ENCODE measurements around the gene WWTR1. TPM values are rescaled to one million over a fixed set of nuclear protein-coding genes. Genes with fewer than 3 reads are reported as not detected.

The WWTR1 gene
- total RNA-seq, 1 donor from 2014 or later = 42.1 TPM

DNA sequence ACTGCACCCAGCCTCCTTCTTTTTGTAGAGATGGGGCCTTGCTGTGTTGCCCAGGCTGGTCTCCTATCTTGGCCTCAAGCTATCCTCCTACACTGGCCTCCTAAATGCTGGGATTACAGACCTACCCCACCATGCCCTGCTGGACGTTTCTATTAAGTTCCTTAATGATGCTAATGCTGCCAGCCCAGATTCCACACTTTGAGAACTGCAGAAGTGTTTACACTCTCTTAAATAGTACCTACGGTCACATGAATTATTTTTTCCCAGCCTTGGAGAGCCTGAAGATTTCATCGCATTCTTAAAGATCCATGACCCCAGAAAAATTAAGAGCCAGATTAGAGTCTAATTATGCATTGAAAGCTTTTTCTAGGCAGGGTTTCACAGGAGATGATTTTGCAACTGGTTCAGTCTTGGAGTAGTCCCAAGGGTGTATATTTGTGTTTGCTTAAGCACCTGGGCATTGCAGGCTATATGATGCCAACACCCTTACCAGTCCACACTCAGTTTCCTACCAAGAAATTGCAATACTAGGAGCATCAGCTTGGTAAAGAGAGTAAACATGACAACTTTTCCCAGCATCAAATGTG, 146.7 kb downstream of the WWTR1 start:
- DNase-seq (ENCODE audit: low read depth) = no peak
- Histone ChIP-seq H3K36me3 (ENCODE audit: control insufficient read depth, insufficient read depth, low read length) (no peaks in the 10 kb centered on the region), H3K4me3 (ENCODE audit: low read depth, low read length) (no peak overlapping the region), H3K27me3 (ENCODE audit: control insufficient read depth, insufficient read depth, low read length) (no peaks in the 10 kb centered on the region)
- TF ChIP-seq, protein P1, sequence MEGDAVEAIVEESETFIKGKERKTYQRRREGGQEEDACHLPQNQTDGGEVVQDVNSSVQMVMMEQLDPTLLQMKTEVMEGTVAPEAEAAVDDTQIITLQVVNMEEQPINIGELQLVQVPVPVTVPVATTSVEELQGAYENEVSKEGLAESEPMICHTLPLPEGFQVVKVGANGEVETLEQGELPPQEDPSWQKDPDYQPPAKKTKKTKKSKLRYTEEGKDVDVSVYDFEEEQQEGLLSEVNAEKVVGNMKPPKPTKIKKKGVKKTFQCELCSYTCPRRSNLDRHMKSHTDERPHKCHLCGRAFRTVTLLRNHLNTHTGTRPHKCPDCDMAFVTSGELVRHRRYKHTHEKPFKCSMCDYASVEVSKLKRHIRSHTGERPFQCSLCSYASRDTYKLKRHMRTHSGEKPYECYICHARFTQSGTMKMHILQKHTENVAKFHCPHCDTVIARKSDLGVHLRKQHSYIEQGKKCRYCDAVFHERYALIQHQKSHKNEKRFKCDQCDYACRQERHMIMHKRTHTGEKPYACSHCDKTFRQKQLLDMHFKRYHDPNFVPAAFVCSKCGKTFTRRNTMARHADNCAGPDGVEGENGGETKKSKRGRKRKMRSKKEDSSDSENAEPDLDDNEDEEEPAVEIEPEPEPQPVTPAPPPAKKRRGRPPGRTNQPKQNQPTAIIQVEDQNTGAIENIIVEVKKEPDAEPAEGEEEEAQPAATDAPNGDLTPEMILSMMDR (IDR thresholded peaks at IDR 0.05; ENCODE audit: insufficient read depth, low read length, poor library complexity, severe bottlenecking) = no peak

DNA sequence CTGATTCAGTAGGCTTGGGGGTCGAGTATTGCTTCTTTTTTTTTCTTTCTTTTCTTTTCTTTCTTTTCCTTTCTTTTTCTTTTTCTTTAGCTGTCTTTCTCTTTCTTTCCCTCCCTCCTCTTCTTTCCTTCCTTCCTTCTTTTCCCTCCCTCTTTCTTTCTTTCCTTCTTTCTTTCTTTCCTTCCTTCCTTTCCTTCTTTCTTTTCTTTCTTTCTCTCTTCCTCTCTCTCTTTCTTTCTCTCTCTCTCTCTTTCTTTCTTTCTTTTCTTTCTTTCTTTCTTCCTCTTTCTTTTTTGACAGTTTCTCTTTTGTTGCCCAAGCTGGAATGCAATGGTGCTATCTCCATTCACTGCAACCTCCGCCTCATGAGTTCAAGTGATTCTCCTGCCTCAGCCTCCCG, 147.3 kb downstream of the WWTR1 start:
- Histone ChIP-seq H3K36me3 (ENCODE audit: control insufficient read depth, insufficient read depth, low read length) (no peaks in the 10 kb centered on the region), H3K27me3 (ENCODE audit: control insufficient read depth, insufficient read depth, low read length) (no peaks in the 10 kb centered on the region), H3K4me3 (ENCODE audit: low read depth, low read length) (no peak overlapping the region)
- no peak for DNase-seq (ENCODE audit: low read depth)
- TF ChIP-seq, protein P1 (IDR thresholded peaks at IDR 0.05; ENCODE audit: insufficient read depth, low read length, poor library complexity, severe bottlenecking) = no peak

- TF ChIP-seq, protein P1 (IDR thresholded peaks at IDR 0.05; ENCODE audit: insufficient read depth, low read length, poor library complexity, severe bottlenecking) = no peak
- H3K27me3 ChIP-seq (ENCODE audit: control insufficient read depth, insufficient read depth, low read length) = no peaks in the 10 kb centered on the region
- DNase-seq (ENCODE audit: low read depth) = no peak
- H3K4me3 ChIP-seq (ENCODE audit: low read depth, low read length) = no peak overlapping the region
- H3K36me3 ChIP-seq (ENCODE audit: control insufficient read depth, insufficient read depth, low read length) = no peaks in the 10 kb centered on the region
These were observed 148.3 kb downstream of the WWTR1 start for GRCh38 chr3:149509526-149509925.

DNA sequence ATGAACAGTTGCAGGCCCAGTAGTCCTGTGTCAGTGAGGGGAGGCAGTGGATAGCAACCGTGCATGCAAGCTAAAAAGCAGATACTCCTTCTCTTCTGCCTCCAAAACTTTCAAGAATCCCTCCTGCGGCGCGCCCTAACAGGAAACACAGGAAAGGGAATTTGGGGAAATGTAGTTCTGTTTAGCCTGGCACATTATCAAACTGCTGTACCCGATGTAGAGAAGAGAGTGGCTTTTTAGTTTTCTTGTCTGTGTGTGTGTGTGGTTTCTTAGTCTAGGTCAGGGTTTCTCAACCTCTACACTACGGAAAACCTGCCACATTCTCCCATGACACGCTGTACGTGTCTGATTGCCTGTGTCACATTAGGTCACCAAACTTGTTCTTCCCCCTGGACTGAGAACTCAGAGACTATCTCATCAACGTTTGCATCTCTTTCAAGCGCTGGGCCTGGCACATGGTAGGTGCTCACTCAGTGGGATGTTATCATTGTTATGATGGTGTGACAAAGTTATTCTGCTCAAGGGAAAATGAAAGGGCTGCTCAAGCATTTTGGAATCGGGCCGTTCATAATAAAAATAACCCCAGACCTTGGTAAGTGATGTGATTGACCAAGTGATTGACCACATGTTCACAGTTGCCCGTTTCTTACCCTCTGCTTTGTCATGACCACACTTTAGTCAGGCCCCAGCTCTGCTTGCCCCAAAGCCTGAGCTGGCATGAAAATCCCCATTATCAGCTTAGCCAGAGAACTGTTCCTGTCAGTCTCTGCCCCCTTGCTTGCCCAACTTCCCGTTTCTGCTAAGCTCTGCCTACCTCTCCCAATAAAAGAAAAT, 150.1 kb downstream of the WWTR1 start:
- TF ChIP-seq, protein P1 (IDR thresholded peaks at IDR 0.05; ENCODE audit: insufficient read depth, low read length, poor library complexity, severe bottlenecking) = no peak
- no peak for DNase-seq (ENCODE audit: low read depth)
- Histone ChIP-seq H3K4me3 (ENCODE audit: low read depth, low read length) (no peak overlapping the region), H3K36me3 (ENCODE audit: control insufficient read depth, insufficient read depth, low read length) (no peaks in the 10 kb centered on the region), H3K27me3 (ENCODE audit: control insufficient read depth, insufficient read depth, low read length) (no peaks in the 10 kb centered on the region)

DNA sequence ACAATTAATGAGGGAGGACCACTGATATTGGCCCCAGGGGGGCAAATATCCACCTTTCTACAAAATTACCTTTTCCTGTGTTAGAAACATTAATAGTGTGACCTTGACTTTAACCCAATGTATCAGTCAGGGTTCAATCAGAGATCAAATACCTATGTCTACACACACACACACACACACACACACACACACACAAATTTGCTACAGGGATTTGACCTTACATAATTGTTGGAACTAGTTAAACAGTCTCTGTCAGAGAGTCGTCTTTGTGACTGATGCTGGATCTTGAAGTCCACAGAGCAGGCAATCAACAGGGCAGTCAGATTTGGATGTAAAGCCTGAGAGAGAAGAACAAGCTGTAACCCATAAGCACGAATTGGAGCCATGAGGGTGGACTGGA, 150.9 kb downstream of the WWTR1 start:
- no peaks in the 10 kb centered on the region for H3K36me3 ChIP-seq (ENCODE audit: control insufficient read depth, insufficient read depth, low read length)
- no peak overlapping the region for H3K4me3 ChIP-seq (ENCODE audit: low read depth, low read length)
- TF ChIP-seq, protein P1 (IDR thresholded peaks at IDR 0.05; ENCODE audit: insufficient read depth, low read length, poor library complexity, severe bottlenecking) = no peak
- no peaks in the 10 kb centered on the region for H3K27me3 ChIP-seq (ENCODE audit: control insufficient read depth, insufficient read depth, low read length)
- no peak for DNase-seq (ENCODE audit: low read depth)
